ENCODE data around the gene CKS1B. TPM values are rescaled to one million over a fixed set of nuclear protein-coding genes. Genes with fewer than 3 reads are reported as not detected.

The CKS1B gene
- total RNA-seq, 4 donors from 2014 or later: 3.6 to 15.7 (median 7.9) TPM

GRCh38 chr1:154958681-154959425 lies 15.6 kb upstream of the CKS1B start:
- intact Hi-C loops (cut with DNase I; ENCODE audit: low total_unique reads): no loop called here
- ATAC-seq (no peak), DNase-seq (no peak)
- Histone ChIP-seq H3K36me3 (peaks cover 4 to 24% of the 10 kb centered on the region in 2 donors), H3K9me3 (no peaks in the 10 kb centered on the region), H3K27ac (peak overlapping the region; percentile 92 to 98 (median 94)), H3K27me3 (no peaks in the 10 kb centered on the region), H3K4me3 (no peak overlapping the region), H3K4me1 (peaks cover 50 to 60% of the 10 kb centered on the region in 2 donors)
- TF ChIP-seq, protein P1, sequence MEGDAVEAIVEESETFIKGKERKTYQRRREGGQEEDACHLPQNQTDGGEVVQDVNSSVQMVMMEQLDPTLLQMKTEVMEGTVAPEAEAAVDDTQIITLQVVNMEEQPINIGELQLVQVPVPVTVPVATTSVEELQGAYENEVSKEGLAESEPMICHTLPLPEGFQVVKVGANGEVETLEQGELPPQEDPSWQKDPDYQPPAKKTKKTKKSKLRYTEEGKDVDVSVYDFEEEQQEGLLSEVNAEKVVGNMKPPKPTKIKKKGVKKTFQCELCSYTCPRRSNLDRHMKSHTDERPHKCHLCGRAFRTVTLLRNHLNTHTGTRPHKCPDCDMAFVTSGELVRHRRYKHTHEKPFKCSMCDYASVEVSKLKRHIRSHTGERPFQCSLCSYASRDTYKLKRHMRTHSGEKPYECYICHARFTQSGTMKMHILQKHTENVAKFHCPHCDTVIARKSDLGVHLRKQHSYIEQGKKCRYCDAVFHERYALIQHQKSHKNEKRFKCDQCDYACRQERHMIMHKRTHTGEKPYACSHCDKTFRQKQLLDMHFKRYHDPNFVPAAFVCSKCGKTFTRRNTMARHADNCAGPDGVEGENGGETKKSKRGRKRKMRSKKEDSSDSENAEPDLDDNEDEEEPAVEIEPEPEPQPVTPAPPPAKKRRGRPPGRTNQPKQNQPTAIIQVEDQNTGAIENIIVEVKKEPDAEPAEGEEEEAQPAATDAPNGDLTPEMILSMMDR (IDR thresholded peaks at IDR 0.05 in 4 of 5, conservative IDR thresholded peaks at IDR 0.05 in 1 of 5): no peak
- TF ChIP-seq POLR2A (IDR thresholded peaks at IDR 0.05): no peak
- in situ Hi-C loops (cut with MboI; ENCODE audit: low sequenced_read_pairs in 4 of 4): loop anchor here in 1 of 4 donors (25.0 kb wide), 1 partner anchor 103 kb away; the partner anchor contains the start of genes ADAM15 and EFNA4

DNA sequence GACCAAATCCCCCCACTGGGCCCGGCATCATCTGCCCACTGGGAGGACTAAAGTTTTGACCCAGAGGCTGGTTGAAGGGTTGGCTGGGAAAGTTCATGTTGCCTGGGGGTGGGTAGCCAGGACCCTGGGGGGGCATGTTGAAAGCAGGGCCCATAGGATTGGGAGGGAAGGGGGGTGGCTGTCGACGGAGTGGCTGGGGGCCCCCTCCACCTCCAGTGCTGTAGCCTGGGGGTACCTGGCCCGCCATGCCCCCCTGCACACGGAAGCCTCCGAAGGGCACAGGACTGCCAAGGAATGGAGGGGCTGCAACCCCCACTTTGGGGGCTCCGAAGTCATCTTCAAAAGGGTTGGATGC lies 15.1 kb upstream of the CKS1B start:
- peaks cover 4 to 28% of the 10 kb centered on the region in 2 donors for H3K36me3 ChIP-seq
- intact Hi-C loops (cut with DNase I; ENCODE audit: low total_unique reads): no loop called here
- no peaks in the 10 kb centered on the region for H3K27me3 ChIP-seq
- DNase-seq (no peak), ATAC-seq (no peak)
- TF ChIP-seq, protein P1 (IDR thresholded peaks at IDR 0.05 in 4 of 5, conservative IDR thresholded peaks at IDR 0.05 in 1 of 5): no peak
- TF ChIP-seq POLR2A (IDR thresholded peaks at IDR 0.05): no peak
- H3K4me1 ChIP-seq: peaks cover 45 to 54% of the 10 kb centered on the region in 2 donors
- peak overlapping the region; percentile 92 to 98 (median 94) for H3K27ac ChIP-seq
- in situ Hi-C loops (cut with MboI; ENCODE audit: low sequenced_read_pairs in 4 of 4): loop anchor here in 1 of 4 donors (25.0 kb wide), 1 partner anchor 103 kb away; the partner anchor contains the start of genes ADAM15 and EFNA4
- no peak overlapping the region for H3K4me3 ChIP-seq
- H3K9me3 ChIP-seq: no peaks in the 10 kb centered on the region

DNA sequence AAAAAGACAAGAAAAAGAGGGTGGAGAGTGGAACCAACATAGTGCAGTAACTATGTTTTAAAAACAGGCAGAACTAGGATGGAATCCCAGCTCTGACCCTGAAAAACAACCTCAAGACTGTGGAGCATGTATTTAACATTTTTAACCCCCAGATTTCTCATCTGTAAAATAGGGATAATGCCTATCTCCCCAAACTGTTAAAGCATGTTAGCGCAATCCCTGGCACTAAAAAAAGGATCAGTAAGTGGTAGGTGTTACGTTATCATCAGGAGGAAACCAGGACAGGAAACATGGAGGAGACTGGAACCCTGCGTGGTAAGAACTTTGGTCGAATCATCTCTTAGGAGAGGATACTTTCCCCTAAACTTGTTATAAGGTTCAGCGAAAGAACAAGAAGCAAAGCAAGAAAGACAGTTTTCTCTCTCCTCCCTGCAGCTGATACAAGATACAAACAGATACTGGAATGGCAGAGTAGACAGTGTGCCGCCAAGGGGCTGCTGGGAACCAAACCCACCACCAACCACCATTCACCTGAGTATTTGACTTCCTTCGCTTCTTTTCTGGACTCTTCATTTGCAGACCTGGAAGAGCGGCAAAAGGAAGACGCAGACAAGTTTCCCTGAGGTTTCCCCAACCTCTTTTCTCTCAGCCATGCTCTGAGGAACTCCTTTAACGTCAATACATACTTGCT lies 13.9 kb upstream of the CKS1B start:
- Histone ChIP-seq H3K4me3 (peak overlapping the region; percentile 78 to 95 (median 80)), H3K27ac (peak overlapping the region; percentile 94 to 100 (median 98)), H3K36me3 (peaks cover 4 to 39% of the 10 kb centered on the region in 2 donors), H3K27me3 (no peaks in the 10 kb centered on the region), H3K4me1 (peaks cover 33 to 42% of the 10 kb centered on the region in 2 donors), H3K9me3 (no peaks in the 10 kb centered on the region)
- intact Hi-C loops (cut with DNase I; ENCODE audit: low total_unique reads): loop anchor here (1.0 kb wide), 1 partner anchor 57 kb away; no protein-coding TSS in a partner anchor
- no peak for DNase-seq
- TF ChIP-seq POLR2A (IDR thresholded peaks at IDR 0.05): no peak
- TF ChIP-seq, protein P1 (IDR thresholded peaks at IDR 0.05 in 4 of 5, conservative IDR thresholded peaks at IDR 0.05 in 1 of 5): no peak
- no peak for ATAC-seq
- in situ Hi-C loops (cut with MboI; ENCODE audit: low sequenced_read_pairs in 4 of 4): loop anchor here in 3 of 4 donors (5.0 to 25.0 kb wide), 3 partner anchors 37 to 102 kb away; partner anchors contain the start of genes ADAM15 (in 1 of the 3) and EFNA4 (in 1 of the 3)

GRCh38 chr1:154961207-154962155 lies 13.0 kb upstream of the CKS1B start, which contains the start of gene PYGO2:
TSS of gene PYGO2 (minus strand) at chr1:154961782. CDS start at chr1:154961576, 206 bp downstream.
- peak; percentile 87 to 90 for ATAC-seq
- H3K9me3 ChIP-seq: no peaks in the 10 kb centered on the region
- intact Hi-C loops (cut with DNase I; ENCODE audit: low total_unique reads) (loop anchor here (1.0 kb wide), 2 partner anchors 38 to 56 kb away; no protein-coding TSS in a partner anchor), in situ Hi-C loops (cut with MboI; ENCODE audit: low sequenced_read_pairs in 4 of 4) (loop anchor here in 3 of 4 donors (5.0 to 25.0 kb wide), 3 partner anchors 36 to 101 kb away; partner anchors contain the start of genes ADAM15 (in 1 of the 3) and EFNA4 (in 1 of the 3))
- peak; percentile 85 to 87 for TF ChIP-seq POLR2A (IDR thresholded peaks at IDR 0.05)
- TF ChIP-seq, protein P1 (IDR thresholded peaks at IDR 0.05 in 4 of 5, conservative IDR thresholded peaks at IDR 0.05 in 1 of 5): peak; percentile 59 to 88 (median 84)
- H3K27me3 ChIP-seq: no peaks in the 10 kb centered on the region
- peaks cover 4 to 48% of the 10 kb centered on the region in 2 donors for H3K36me3 ChIP-seq
- peaks cover 30 to 38% of the 10 kb centered on the region in 2 donors for H3K4me1 ChIP-seq
- peak within 1 kb of the TSS; percentile 94 to 100 (median 98) for H3K27ac ChIP-seq
- H3K4me3 ChIP-seq: peak within 1 kb of the TSS; percentile 78 to 95 (median 80)
- peak; percentile 55 to 62 for DNase-seq

Measured in gastrocnemius medialis (tissue), 4 donors.